Activated naive CD8-positive, alpha-beta T cell (primary cell): ENCODE data around the gene WNT3.

Experiments used
- H3K27ac Mint-ChIP-seq: one replicate; pipeline ENCODE4 v1.8.0; 2021; ENCODE audit warnings: mixed read lengths
- H3K27me3 Mint-ChIP-seq: one replicate; pipeline ENCODE4 v1.8.0; 2021; ENCODE audit warnings: mixed read lengths
- H3K36me3 Mint-ChIP-seq: one replicate; pipeline ENCODE4 v1.8.0; 2021; ENCODE audit warnings: mixed read lengths
- H3K4me1 Mint-ChIP-seq: one replicate; pipeline ENCODE4 v1.8.0; 2021; ENCODE audit warnings: low read depth, mixed read lengths
- H3K4me3 Mint-ChIP-seq: one replicate; pipeline ENCODE4 v1.8.0; 2021; ENCODE audit warnings: mild to moderate bottlenecking, mixed read lengths
- H3K9me3 Mint-ChIP-seq: one replicate; pipeline ENCODE4 v1.8.0; 2021; ENCODE audit warnings: low read depth, mixed read lengths

WNT3 gene

DNA sequence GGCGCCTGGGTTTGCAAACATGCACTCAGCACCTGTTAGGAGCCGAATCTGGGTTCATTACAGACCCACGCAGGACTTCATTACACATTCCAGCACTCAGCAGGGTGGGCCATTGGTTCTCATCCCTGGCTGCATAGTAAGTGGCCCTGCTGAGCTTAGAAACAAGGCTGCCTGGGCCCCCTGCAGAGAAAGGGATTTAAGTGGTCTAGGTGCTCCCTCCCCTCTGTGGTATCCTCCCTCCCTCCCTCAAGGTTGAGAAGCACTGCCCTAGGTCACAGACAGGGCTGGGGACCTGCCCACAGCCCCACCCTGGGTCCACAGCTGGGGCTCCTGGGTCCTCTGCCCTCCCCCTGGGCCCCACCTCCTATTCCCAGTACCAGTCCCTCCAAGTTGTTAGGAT lies 28.3 kb downstream of the WNT3 start:
- H3K4me3 Mint-ChIP-seq, result no peak overlapping the region
- H3K27ac Mint-ChIP-seq, result no peak overlapping the region
- no peaks in the 10 kb centered on the region for H3K9me3 Mint-ChIP-seq
- peaks cover 6% of the 10 kb centered on the region for H3K27me3 Mint-ChIP-seq
- H3K4me1 Mint-ChIP-seq, result no peaks in the 10 kb centered on the region
- H3K36me3 Mint-ChIP-seq, result no peaks in the 10 kb centered on the region

DNA sequence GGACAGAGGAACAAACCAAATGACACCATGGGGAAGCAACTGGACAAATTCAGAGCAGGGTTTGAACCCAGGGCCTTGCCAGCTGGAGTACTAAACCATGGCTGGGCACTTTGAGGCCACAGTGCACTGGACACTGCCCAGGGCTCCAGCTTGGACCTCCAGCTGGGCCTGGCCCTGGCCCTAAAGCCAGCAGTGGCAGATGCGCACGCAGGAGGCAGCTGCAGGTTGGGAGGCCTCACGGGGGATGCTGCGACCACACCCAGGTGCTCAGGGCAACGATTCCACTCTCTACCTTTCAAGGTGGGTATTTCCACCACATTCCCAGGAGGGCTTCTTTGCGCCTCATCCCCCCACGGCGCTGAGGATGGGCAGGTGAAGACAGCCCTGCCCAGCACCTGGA lies 28.9 kb downstream of the WNT3 start:
- no peak overlapping the region for H3K27ac Mint-ChIP-seq
- H3K4me3 Mint-ChIP-seq, result no peak overlapping the region
- H3K9me3 Mint-ChIP-seq, result no peaks in the 10 kb centered on the region
- H3K4me1 Mint-ChIP-seq, result no peaks in the 10 kb centered on the region
- H3K27me3 Mint-ChIP-seq, result peaks cover 6% of the 10 kb centered on the region
- H3K36me3 Mint-ChIP-seq, result no peaks in the 10 kb centered on the region

DNA sequence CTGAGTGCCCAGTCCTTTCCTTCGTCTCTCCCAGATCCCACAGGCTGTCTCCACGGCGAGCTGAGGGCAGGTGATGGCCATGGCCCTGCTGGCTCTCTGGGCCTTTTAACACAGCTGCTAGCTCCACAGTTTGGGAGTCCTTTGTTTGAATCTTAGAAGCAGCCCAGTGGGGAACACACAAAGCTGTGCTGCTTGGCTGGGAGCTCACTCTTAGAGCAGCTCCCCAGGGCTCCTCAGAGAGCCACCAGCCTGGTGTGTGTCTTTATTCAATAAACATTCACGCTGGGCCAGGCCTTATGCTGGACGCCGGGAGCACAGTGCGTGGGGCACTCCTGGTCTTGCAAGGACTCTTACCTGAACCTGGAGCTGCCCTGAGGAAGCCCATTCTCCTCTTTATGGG lies 29.7 kb downstream of the WNT3 start:
- H3K9me3 Mint-ChIP-seq, result no peaks in the 10 kb centered on the region
- no peaks in the 10 kb centered on the region for H3K4me1 Mint-ChIP-seq
- H3K27ac Mint-ChIP-seq, result no peak overlapping the region
- peaks cover 6% of the 10 kb centered on the region for H3K27me3 Mint-ChIP-seq
- no peak overlapping the region for H3K4me3 Mint-ChIP-seq
- no peaks in the 10 kb centered on the region for H3K36me3 Mint-ChIP-seq

DNA sequence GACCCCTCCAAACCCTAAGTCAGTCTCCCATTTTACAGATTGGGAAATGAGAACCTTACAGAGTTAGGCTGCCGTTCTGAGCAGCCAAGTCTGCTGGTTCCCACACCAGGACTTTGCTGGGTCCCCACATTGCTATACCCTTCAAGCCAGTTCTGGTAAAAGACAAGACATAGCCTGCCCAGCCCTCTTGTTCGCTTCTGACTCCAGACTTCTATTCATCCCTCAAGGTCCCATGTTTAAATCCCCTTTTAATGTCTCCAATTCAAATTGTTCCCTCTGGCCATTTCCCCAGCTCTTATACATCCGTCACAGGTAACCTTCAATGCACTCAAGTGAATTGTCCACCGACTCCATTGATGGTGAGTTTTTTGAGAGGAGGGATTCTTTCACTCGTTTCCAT lies 30.2 kb downstream of the WNT3 start:
- Mint-ChIP-seq H3K4me3 (no peak overlapping the region), H3K36me3 (no peaks in the 10 kb centered on the region), H3K4me1 (no peaks in the 10 kb centered on the region), H3K27ac (no peak overlapping the region), H3K9me3 (no peaks in the 10 kb centered on the region), H3K27me3 (peaks cover 6% of the 10 kb centered on the region)

DNA sequence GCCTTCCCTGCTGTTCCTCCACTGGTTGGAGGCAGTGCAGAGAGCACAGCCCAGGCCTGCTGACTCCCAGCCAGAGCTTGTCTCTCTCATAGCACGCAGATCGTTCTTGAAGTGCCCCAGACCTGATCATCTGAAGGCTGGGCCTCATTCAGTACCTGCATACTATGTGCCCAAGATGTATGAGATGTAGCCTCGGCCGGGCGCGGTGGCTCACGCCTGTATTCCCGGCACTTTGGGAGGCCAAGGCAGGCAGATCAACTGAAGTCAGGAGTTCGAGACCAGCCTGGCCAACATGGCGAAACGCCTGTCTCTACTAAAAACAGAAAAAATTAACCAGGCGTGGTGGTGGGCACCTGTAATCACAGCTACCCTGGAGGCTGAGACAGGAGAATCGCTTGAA lies 31.0 kb downstream of the WNT3 start:
- no peaks in the 10 kb centered on the region for H3K4me1 Mint-ChIP-seq
- no peak overlapping the region for H3K27ac Mint-ChIP-seq
- no peaks in the 10 kb centered on the region for H3K36me3 Mint-ChIP-seq
- no peak overlapping the region for H3K4me3 Mint-ChIP-seq
- no peaks in the 10 kb centered on the region for H3K9me3 Mint-ChIP-seq
- peaks cover 6% of the 10 kb centered on the region for H3K27me3 Mint-ChIP-seq

DNA sequence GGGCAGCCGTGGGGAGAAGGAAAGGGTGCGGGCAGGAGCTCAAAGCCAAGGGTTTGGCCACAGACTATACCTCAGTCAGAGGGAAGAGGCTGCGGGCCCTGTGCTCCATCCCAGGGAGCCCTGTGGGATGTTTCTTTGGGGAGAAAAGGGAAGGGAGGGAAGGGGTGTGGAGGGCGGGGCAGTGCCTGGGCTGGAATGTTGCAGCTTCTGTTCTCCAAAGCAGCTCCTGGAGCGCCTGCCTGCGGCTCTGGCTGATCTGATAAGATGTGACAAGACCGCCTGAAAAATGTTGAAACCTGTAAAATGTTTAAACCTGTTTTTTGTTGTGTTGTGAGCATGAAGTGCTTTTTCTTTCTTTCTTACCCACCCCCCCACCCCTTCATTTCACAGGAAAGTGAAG lies 32.8 kb downstream of the WNT3 start:
- H3K27me3 Mint-ChIP-seq, result no peaks in the 10 kb centered on the region
- no peak overlapping the region for H3K27ac Mint-ChIP-seq
- no peaks in the 10 kb centered on the region for H3K4me1 Mint-ChIP-seq
- H3K4me3 Mint-ChIP-seq, result no peak overlapping the region
- H3K36me3 Mint-ChIP-seq, result no peaks in the 10 kb centered on the region
- no peaks in the 10 kb centered on the region for H3K9me3 Mint-ChIP-seq

DNA sequence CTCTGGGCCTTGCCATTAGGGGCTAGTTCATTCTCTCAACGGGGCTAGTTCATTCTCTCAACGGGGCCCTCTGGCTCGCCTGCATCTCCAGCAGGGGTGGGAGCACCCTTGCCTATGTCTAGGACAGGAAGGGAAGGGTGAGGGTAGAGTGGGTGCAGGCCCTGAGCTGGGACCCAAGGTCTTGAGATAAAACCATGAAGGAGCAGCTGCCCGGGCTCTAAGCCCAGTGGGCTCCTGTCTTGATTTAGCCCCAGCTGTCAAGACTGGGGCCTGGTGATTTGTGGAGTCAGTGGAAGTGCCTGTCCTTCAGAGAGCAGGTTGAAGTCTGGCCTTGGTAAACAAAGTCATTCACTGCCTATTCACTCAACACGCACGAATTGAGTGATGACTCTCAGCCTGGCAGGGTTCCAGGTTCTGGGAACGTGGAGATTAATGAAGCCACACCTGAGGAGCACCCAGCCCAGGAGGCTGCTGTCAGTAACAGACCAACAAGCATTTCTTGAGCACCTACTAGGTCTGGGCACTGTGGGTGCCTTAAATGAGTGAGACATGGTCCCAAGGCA lies 35.4 kb downstream of the WNT3 start:
- no peaks in the 10 kb centered on the region for H3K27me3 Mint-ChIP-seq

DNA sequence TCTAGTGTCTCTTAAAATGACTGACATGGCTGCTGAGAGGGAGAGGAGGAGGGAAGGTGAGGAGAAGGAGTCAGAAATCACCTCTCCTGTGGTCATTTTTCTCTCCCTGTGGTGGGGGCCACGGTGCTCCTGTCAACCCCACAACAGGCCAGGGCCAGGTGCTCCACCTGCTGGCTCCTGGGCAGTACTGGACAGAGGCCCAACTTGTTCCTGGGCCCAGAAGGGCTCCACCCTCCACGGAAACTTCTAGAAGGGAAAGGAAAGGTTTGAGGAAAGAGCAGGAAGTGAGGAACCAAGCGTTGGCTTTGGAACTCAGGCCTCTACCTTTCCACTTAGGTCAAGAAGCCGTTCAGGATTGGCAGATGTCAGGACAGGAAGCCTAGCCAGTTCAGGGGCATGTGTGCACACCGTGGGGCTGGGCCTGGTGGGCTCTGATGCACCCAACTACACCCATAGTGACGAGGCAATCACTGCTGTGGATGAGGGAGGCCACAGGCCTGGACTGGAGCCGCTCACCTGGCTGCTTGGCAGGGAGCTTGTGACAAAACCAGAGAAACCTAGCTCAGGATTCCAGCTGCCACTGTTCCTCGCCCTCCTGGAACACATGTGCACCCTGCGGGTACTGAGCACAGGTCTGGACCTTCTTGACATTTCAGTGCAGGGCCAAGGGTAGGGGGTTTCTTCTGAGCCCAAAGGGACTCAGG lies 36.1 kb downstream of the WNT3 start:
- Mint-ChIP-seq H3K9me3 (no peaks in the 10 kb centered on the region), H3K27ac (no peak overlapping the region), H3K27me3 (no peaks in the 10 kb centered on the region), H3K36me3 (no peaks in the 10 kb centered on the region), H3K4me3 (no peak overlapping the region), H3K4me1 (no peaks in the 10 kb centered on the region)

More for the DNA sequence above, 35.4 kb downstream of the WNT3 start:
- Mint-ChIP-seq H3K4me3 (no peak overlapping the region), H3K4me1 (no peaks in the 10 kb centered on the region), H3K27ac (no peak overlapping the region), H3K9me3 (no peaks in the 10 kb centered on the region), H3K36me3 (no peaks in the 10 kb centered on the region)

DNA sequence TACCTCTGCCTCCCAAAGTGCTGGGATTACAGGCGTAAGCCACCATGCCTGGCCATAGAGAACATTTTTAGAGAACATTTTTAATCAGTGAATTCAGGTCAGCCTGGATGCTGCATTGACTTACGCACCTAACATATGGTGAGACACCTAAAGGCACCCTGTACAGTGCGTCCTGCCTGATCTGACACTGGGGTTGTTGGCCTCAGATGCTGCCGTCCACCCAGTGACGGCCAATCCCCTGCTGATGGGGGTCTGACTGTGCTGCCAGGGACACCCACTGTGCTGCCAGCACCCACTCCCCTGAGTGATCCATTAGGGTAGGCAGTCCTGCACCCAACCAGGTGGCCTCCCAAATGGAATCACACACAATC lies 38.5 kb downstream of the WNT3 start:
- Mint-ChIP-seq H3K9me3 (no peaks in the 10 kb centered on the region), H3K27me3 (peaks cover 3% of the 10 kb centered on the region), H3K36me3 (no peaks in the 10 kb centered on the region), H3K4me3 (no peak overlapping the region), H3K4me1 (no peaks in the 10 kb centered on the region), H3K27ac (no peak overlapping the region)

DNA sequence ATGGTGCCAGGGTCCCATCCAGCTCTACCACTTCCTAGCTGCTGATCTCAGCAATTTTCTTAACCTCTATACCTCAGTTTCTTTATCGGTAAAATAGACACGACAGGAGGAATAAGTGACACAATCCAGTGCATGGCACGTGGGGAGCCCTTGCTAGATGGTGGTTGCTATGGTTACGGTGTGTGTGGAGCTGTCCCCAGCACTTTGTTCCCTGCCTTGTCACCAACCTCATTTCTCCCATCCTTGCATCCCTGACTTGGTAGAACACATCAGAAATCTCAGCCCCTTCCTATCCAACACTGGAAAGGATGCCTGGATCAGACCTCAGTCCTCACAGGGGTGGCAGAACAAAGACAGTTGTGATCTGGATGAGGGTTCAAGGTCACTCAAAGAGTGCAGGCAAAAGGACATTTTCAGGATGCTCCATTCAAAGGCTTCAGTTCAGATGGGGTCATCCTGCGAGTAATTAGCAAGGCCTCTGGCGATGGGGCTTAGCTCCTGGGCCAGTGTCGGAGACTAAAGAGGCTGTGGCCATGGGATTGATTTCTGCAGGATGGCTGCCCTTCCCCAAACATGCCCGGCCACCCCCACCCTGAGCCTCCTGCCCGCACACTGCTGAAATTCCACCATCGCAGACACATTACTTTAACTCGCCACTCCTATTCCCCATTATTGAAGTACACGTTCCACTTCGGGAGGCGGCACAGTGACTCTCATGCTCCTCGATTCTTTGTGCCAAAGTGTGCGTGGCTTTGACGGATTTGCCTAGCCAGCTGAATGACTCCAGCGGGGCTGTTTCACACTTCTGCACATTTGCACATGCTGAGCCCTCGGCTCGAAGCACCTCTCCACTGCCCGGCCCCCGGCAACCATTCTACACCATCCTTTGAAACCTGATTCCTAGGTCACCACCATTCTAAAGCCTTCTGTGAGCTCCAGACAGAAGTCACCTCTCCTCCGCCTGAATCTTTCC lies 40.3 kb downstream of the WNT3 start:
- H3K27me3 Mint-ChIP-seq, result peaks cover 5% of the 10 kb centered on the region
- no peaks in the 10 kb centered on the region for H3K4me1 Mint-ChIP-seq
- no peak overlapping the region for H3K4me3 Mint-ChIP-seq
- H3K27ac Mint-ChIP-seq, result no peak overlapping the region
- no peaks in the 10 kb centered on the region for H3K9me3 Mint-ChIP-seq
- H3K36me3 Mint-ChIP-seq, result no peaks in the 10 kb centered on the region

DNA sequence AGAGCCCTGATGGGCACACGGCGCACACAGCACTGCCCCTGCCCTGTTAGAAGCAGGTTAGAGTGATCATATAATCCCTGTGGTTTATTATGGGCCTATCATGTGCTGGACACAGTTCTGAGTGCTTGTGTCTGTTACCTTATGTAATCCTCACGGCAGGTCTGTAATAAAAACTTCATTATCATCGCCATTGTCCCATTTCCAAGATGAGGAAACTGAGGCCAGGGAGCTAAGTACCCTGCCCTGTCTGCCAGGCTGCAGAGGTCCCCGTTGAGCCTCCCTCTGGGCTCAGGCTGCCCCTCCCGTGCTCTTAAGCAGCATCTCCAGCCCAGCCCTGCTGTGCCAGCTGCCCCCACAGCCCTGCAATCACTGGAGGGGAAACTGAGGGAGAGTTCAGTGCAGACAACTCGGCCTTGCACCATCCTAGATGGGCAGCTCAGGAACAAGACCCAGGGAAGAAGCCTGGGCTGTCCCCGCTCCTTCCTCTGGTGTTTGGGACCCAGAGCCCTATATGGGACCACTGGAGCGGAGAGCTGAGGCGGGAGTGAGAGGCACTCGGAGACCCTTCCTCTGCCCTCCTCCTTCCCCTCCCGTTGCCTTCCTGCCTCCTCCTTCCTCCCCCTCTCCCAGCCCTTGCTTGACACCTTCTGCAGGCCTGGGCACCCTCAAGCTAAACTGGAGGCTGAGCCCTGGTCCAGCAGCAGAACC lies 42.0 kb downstream of the WNT3 start:
- Mint-ChIP-seq H3K27ac (no peak overlapping the region), H3K4me1 (peaks cover 8% of the 10 kb centered on the region), H3K4me3 (no peak overlapping the region), H3K36me3 (no peaks in the 10 kb centered on the region), H3K9me3 (no peaks in the 10 kb centered on the region), H3K27me3 (peaks cover 6% of the 10 kb centered on the region)

DNA sequence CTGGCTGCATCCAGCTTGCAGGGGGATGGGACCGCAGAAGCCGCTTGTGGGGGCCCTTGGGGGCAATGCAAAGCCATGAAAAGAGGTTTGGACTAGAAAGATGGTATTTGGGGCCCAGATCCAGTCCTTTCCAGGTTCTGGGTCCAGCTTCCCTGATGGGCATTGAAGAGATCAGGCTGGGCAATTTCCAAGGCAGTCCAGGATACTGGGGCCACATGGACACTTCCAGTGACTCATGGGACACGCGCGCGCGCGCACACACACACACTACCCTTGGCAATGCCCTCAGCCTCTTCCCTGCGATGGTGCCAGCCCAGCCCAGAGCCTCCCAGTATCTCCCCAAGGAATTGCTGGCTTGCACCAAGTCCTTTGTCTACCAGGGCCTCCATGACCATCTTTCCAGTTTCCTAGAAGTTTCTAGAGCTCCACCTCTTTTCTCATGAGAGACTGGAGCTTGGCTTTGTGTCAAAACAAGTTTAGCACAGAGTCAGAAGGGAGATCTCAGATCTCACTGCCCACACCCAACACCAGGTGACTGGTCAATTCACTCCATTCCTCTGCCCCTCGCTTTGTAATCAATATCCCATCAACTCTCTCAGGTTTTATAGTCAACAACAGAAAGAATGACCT lies 44.3 kb downstream of the WNT3 start:
- Mint-ChIP-seq H3K9me3 (no peaks in the 10 kb centered on the region), H3K27me3 (peaks cover 9% of the 10 kb centered on the region), H3K27ac (no peak overlapping the region), H3K4me1 (peaks cover 10% of the 10 kb centered on the region), H3K36me3 (no peaks in the 10 kb centered on the region), H3K4me3 (no peak overlapping the region)

DNA sequence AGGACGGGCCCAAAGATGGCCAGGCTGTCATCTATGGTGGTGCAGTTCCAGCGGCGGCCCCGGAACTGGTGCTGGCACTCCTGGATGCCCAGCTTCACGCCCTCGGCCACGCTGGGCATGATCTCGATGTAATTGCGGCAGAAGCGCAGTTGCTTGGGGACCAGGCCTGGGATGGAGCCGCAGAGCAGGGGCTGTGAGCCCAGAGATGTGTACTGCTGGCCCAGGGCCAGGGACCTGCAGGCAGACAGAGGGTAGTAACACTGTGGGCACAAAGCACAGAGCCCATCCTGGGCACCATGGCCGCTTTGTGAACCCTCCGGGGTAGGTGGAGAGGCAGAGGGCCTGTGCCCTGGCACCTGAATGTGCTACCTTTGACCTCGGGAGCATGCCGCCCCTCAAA lies 44.8 kb downstream of the WNT3 start:
- peaks cover 9% of the 10 kb centered on the region for H3K27me3 Mint-ChIP-seq
- no peaks in the 10 kb centered on the region for H3K36me3 Mint-ChIP-seq
- H3K4me1 Mint-ChIP-seq, result peaks cover 10% of the 10 kb centered on the region
- no peaks in the 10 kb centered on the region for H3K9me3 Mint-ChIP-seq
- H3K27ac Mint-ChIP-seq, result no peak overlapping the region
- H3K4me3 Mint-ChIP-seq, result no peak overlapping the region

DNA sequence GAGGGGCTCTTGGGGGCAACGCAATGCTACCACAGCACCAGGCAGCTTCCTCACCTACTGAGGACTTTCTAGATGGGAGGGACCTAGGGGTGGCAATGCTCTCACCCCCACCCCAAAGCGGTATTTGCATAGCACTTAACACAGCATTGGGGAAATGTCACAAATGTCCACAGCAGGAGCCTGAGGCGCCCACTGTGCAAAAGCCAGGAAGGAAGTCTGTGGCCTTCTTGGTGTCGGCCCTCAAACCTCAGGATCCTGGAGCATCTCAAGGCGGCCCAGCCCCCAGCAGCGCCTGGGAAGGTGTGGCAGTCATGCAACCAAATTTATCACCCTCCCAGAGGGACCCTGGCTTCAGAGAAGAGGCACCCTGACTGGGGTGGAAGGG lies 45.3 kb downstream of the WNT3 start:
- Mint-ChIP-seq H3K4me3 (peak overlapping the region; percentile 65), H3K27me3 (peaks cover 9% of the 10 kb centered on the region)

More for the DNA sequence above, 45.3 kb downstream of the WNT3 start:
- Mint-ChIP-seq H3K27ac (no peak overlapping the region), H3K9me3 (no peaks in the 10 kb centered on the region), H3K36me3 (no peaks in the 10 kb centered on the region), H3K4me1 (peaks cover 10% of the 10 kb centered on the region)
